HG03060 (cell line): ENCODE results near the gene IL1R2.

Source experiments
- ATAC-seq: cut with Tn5 transposase; IDR thresholded peaks from one replicate; pipeline ENCODE4 v1.9.1; 2021; ENCODE audit warnings: low read depth, moderate number of reproducible peaks; ENCODE audit not compliant: unreplicated experiment

The IL1R2 gene

DNA sequence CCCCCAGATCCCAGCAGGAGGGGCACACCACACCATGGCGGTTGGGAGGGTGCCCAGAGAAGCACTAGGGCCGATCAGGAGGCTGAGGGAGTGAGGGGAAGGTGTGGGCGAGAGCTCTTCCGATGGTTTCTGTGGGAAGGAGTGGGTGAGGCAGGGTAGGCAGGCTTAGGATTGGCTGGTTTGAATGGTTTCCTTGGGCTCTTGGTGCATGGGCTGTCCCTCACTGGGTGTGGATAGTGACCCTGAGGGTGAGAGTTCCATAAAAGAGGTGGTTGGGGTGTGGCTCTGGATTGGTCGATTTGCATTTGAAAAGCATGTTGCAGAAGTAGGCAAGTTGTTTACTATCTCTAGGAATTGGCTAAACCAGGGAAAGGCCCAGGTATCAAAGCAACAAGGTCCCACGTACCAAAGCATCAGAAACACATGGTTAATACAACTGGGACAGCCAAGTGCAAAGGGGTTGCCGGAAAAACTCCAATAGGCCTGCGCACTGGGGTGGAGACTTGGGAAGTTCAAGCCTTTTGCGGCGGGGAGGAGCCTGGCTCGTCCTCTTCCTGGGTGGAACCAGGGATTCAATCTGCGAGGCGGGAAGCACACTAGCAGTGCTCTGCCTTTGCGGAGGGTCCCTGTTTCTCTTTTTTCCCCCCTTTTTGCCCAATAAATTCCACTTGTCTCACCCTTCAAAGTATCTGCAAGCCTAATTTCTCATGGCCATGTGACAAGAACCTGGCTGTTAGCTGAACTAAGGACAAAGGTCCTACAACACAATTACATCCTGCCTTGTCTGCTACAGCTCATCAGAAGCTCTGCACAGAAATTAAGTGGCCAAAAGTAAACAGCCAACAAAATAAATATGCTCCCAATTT is 43.2 kb downstream of the IL1R2 start:
- ATAC-seq: no peak

DNA sequence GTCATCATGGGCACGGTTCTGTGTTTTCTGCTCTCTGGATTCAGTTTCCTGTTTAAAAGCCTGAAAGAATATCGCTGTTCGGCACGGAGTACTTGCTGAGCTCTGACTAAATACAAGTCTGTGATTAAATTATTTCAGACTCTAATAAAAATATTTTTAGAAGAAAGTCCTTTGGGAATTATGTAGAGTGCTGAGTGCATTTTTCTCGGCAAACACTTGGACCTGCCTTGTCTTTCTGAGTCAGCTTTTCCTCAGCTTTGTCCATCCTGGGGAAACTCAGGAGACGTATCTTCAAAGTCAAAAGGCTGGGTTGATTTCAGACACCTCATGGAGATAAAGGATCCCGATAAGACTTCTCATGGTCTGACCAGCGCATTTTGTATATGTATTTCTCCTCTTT is 45.9 kb downstream of the IL1R2 start:
- ATAC-seq: no peak

DNA sequence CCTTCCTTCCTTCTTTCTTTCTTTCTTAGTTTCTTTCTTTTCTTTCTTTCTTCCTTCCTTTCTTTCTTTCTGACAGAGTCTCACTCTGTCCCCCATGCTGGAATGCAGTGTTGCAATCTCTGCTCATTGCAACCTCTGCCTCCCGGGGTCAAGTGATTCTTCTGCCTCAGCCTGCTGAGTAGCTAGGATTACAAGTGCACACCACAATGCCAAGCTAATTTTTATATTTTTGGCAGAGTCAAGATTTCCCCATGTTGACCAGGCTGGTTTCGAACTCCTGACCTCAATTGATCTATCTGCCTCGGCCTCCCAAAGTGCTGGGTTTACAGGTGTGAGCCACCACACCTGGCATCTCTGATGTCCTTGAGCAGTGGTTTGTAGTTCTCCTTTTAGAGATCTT is 48.5 kb downstream of the IL1R2 start:
- ATAC-seq: no peak

DNA sequence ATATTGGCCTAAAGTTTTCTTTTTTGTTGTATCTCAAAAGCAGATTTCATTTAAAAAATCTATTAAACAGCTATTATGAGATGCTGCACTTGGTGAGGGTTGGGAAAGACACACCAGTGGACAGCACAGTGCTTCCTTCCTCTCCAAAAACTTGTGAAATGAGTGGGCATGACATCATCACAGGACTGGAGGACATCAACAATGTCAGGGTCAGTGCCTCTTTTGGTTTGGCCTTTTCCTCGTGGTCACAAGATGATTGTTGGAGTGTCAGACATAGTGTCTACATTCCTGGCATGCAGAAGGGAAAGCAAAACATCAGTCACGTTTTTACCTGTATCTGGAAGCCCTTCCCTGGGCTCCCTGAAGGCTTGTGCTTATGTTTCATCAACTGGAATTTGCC is 49.6 kb downstream of the IL1R2 start:
- no peak for ATAC-seq

DNA sequence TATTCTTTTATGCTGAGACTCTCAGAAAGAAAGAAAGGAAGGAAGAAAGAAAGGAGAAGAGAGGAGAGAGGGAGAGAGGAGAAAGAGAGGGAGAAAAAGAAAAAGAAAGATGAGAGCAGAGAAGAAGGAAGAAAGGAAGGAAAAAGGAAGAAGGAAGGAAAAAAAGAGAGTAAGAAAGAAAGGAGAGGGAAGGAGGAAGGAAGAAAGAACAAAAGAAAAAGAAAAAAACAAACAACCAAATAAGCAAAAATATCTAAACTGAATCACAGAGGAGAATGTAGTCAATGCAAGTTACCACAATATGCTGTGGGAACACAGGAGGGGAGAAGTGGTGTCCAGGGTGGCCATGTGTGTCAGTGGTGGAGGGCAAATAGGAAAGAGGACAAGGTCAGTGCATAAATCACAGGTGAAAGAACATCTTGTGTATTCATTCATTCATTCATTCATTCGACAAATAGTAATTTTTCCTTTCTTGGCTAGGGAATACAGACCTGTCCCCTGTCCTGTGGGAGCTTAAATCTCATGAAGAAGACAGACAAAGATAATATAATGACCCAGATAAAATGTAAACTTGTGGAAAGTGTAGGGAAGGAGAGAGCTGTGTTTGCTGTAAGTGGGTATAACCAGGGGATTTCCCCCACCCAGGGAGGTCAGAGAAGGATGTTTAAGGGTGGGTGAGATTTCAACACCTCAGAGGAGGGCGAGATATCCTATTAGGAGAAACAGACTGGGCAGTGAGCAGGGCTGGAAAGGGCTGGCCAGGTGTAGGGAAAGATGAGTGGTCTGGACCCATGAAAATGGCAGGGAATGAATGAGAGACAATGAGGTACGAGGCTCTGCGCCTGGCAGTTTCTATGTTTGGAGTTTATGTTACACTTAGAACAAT is 50.7 kb downstream of the IL1R2 start:
- no peak for ATAC-seq

DNA sequence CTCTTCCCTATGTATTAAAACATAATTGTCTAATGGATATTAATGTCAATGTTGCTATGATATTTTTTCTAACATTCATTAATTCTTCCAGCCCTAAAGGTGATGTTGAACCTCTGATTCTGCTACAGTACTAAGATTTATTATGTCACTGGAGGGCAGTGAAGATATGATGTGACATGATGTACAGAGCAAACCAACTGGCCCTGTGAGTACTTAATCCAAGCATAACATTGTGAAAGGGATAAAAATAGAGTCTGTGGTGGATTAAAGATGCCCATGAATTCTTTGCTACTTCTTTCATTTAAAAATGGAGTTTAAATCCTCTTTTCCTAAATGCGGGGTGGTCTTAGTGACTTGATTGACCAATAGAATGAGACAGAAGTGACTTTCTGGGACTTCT is 51.8 kb downstream of the IL1R2 start:
- no peak for ATAC-seq

DNA sequence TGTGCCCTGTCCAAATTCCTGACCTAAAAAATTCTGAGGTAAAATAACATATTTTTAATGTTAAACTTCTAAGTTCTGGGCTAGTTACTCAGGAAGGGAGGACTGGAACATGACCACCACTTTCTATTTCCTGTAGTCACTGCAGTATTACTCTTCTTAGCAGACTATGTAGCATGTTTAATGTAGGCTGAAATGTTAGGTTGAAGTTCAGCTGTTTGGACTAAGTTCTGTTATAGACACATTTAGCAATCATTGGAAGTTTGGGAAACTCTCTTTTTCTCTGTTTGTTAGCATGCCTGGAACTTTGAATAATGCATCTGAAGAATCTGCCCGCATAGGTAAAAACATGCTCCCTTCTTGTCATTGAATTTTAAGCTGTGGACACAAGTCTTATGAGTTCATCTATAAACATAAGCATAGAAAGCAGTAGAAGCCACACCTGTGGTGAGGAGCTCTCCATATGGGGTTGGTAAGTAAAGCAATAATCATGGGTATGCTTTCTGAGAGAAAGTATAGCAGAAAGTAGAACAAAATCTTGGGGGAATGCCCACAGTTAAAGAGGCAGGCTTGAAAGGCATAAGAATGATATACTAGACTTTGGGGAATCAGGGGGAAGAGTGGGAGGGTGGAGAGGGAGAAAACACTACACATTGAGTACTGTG is 52.6 kb downstream of the IL1R2 start:
- ATAC-seq: no peak

DNA sequence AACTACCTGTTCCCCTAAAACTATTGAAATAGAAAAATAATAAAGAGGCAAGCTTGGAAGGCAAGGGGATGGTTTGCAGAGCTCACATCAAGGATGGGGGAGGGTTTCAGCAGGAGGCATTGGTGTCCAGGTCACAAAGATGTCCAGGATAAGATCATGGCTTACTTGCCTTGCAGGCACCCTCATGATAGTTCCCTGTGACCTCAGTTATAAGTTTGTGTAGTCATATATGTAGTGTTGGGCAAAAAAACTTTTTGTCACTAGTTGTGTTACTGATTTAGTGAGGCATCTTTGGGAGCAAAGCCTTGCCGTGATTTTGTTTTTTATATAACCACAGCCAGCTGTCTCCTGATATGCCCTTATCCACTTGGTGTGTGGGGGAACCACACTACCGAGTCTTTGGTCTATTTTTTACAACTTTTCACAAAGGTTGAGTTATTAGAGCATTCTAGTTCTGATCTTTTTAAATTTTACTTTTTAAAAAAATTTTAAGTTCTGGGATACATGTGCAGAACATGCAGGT is 53.3 kb downstream of the IL1R2 start:
- no peak for ATAC-seq

DNA sequence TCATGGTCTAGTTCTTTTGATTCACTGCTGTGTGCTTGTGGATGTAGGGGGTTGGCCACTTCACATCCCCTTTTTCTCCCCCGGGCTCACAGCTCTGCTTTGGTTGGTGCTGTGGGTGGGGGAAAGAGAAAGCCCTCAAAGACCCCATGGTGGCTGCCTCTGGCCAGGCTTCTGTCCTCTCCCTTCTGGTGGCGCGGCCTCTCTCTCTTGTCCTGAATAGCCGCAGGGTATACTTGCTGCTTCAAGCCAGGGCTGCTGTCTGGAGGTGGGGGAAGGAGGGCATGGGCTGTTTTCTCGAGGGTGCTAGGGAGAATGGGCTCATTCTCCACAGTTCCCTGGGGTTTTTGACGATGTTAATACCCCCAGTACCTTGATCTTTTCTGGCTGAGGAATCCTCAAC is 53.9 kb downstream of the IL1R2 start:
- ATAC-seq: no peak

DNA sequence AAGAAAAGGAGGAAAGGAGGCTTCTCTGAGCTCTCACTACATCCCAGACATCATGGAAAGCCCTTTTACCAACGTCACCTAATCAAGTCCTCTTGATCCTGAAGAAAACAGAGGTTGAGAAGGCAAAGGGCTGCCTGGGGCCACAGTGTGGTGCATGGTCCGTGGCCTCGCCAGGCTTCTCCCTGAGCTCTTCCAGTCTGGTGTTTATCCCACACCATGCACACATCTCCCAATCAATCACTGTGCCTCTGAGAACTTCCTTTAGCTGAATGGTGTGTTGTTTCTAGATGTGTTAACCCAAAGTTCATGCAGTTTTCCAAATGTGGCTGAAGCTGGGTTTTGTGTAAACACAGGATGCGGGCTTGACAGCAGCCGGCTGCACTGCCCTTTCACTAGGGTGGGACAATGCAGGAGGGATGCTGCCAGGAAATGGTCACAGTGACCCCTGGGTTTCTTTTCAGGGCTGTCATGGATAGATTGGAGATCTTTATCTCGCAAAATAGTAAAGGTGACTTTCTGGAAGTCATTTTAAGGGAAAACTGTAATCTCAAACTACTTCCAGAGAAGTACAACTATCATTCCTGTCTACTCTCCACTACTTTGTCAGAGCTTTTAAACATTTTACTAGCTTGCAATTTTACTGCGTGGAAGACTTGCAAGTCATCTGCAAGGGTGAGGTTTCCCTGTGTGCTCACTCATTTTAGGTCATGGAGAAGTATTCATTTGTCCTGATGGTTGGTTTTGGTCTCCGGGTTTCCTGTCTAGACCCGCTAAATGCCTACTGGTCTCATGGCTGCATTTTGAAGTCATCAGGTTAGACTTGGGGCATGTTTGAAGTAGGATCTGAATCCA is 54.6 kb downstream of the IL1R2 start:
- no peak for ATAC-seq

DNA sequence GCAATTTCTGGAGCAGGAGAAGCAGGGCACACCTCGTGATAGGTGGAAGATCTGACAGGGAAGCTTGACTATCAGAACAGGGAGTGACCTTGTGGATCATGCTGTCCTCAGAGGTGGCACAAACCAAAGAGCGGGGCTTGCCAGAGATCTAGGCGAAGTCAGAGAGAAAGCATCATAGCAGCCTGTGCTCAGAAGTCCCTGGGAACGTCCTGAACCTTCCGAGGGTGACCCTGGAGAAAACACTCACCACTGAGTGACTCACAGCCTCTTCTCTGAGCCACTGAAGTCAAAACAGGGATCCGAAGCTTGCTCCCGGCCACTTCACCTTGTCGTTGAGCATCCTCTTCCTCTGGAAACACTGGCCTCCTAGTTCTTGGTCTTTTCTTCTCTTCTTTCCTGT is 56.7 kb downstream of the IL1R2 start:
- no peak for ATAC-seq

DNA sequence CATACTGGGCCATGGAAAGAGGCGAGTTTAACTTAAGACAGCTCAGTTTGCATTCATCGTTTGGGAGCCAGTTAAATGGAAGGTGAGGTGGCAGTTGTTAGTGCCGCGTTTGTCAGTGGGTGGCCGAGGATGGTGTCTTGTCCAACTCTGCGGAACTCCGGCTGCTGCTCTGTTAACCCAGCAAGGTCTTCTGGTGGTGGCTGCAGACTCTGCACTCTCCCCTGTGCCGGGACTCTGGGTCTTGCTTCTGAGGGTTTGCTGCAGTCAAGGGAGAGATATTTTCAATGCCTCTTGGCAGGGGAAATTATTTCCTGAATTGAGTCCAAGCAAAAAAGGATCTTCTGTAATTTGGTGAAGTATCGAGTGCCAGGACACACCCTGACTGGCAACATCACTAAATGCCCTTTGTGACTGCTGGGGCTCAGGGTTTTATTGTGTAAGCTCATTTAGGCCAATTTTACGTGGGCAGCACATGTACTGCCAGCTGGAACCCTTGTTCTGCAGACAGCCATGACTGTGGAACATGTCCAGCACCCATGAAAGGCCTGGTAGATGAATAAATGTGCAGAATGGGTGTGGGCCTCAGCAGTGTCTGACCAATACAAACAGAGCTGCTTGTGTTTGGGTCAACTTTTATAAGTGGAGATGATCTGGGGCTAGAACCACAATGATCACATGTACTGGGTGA is 58.1 kb downstream of the IL1R2 start:
- no peak for ATAC-seq

DNA sequence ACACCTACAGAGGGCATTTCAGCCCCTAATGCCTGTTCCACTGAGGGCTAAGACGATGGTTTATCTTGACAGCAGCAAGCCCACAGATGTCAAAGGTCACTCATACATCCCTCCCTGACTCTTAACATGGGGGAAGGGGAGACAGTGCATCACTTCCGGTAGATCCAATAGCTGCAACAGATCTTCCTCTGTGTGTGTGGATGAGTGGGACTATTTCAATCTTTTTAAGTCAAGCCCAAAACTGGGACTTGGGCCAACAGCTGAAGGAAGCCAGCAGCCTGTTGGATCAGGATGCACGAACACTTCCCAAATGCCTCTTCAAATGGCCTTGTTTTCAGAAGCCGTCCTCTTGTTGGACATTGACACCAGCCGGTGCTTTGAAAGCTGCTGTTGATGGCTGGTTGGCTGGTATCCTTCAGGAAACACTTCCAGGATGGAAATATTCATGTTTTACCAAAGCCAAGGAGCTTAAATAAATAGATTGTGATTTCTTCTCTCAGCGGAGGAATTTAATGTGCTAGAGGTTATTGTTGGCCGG is 59.2 kb downstream of the IL1R2 start:
- no peak for ATAC-seq

DNA sequence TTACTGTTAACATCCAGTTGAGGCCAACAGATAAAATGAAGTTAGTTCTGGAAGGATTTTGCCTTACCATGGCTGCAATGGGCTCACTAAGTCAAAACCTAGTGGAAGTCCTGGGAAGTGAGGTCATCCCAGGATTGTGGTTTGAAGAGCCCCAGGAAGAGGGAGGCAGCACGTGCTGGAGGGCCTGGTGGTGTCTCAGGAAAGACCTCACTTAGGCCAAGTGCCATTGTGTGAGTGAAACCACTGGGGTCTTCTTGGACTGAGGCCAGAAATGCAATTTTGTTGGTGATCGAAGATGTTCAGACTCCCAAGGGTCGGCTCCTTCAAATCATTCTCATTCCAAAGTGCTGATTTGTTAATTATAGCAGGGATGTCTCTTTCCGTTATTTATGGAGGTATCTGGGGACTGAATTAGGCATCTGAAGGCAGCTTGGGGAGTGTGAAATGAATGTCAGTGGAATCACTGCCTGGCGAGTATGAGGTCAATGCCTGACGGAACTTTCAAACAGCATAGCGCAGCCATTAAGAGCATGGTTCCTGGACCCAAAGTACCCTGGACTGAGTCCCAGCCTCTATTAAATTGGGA is 60.0 kb downstream of the IL1R2 start:
- no peak for ATAC-seq

DNA sequence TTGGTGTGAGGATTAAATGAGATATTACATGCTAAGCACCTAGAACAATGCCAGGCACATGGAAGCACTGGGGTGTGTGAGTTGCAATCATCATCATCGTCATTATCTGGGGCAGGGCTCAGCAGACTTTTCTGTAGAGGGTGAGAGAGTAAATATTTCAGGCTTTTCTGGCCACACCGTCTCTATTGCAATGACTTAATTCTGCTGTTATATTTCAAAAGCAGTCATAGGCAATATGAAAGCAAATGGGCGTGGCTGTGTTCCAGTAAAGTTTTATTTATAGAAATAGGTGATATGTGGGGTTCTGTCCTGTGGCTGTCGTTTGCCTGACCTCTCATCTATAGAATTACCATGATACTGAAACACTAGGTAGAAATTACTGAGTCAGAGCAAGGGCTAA is 60.6 kb downstream of the IL1R2 start:
- ATAC-seq: no peak

DNA sequence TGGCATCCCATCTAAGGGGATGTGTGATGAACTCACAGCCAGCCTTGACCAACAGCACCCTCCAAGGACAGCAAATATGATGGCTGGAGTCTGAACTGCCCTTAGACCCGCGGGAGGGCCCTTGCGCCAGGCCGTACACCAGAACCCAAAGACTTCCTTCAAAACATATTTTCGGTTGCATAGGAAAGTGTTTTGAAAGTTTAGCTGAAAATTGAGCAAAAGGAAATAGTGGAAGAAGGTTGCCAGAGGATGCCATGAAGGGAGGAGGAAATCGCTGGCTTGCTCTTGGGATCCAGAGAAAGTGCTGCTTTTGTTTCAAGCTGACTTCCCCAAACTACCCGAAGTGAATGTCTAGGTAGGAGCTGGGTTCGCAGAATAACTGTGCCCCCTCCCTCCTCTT is 61.3 kb downstream of the IL1R2 start:
- no peak for ATAC-seq

DNA sequence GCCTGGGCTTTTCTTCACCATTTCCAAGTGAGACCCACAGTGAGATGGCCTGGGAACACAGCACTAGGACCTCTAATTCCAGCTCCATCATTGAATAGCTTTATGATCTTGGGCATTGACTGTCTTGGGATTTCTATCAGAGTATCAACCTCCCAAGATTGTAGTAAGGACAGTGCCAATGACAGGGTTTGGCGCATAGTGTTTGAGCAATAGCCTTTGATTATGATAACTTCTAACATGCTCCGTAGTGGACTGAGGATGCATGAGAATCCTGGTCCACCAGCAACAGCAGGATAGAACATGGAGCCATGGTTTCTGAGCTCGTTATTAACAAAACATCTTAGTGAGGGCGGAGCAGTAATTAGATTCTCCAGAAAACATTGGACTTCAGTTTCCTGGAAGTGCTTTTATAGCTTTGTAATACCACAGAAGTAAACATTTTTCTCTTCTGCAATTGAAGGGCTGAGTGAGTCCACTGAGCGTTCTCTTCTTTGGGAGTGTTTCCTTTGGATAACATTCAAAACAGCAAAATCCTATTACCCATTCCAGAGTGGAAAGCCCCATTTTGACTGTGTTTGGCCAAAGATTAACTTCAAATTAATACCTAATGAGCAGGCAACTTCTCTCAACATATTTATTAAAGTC is 63.7 kb downstream of the IL1R2 start:
- ATAC-seq: no peak

DNA sequence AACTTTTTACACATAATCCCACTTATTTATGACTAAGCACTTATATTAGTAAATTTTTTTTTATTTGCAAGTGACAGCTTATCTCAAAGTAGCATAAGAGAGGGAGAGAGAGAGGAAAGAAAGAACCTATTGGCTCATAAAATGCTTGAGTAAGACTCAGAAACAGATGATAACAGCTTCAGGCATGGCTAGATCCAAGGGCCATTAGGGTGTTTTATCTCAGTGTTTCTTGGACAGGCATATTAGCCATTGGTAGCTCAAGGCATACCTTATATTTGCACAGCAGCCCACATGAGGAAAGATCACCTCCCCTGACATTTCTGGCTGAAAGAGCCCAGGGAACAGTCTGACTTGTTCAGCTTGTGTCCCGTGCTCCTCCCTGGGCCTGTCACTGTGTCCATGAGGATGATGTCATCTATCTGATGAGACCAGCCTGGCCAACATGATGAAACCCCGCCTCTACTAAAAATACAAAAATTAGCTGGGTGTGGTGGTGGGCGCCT is 64.4 kb downstream of the IL1R2 start:
- ATAC-seq: no peak
